OCI-LY7 (cell line): ENCODE data around the gene MDK. TPM values are rescaled to one million over a fixed set of nuclear protein-coding genes. Genes with fewer than 3 reads are reported as not detected.

ENCODE experiments used
- BruUV-seq: library from RNA; stranded (reverse); fragments of 400-500 nt; replicated peaks from 2 replicates; lab custom pipeline; 2021; lab: Mats Ljungman, UMichigan
- CTCF ChIA-PET: fragments of 300-600 bp; sonication (Branson Sonifier 250); formaldehyde crosslinking; loops from one replicate; lab custom pipeline; 2022; ENCODE audit warnings: antibody characterized with exemption; ENCODE audit not compliant: unreplicated experiment; lab: Charles Lee
- POLR2A ChIA-PET: fragments of 300-600 bp; sonication (Branson Sonifier 250); formaldehyde crosslinking; loops from one replicate; lab custom pipeline; 2022; ENCODE audit warnings: antibody characterized with exemption; lab: Charles Lee
- DNase-seq: peaks from one replicate; pipeline ENCODE4 v3.0.0-alpha.2; 2015; ENCODE audit warnings: low spot score
- H2AFZ ChIP-seq: fragments of 200-600 bp; sonication (generic), shearing (Covaris generic); 2 replicates; pipeline ENCODE4 v1.6.1; 2014; ENCODE audit warnings: mild to moderate bottlenecking, antibody characterized with exemption, low read length, moderate library complexity
- H3K27ac ChIP-seq: fragments of 200-600 bp; sonication (generic); 2 replicates; pipeline ENCODE4 v1.5.1; 2014; ENCODE audit warnings: mixed run types, low read depth, mild to moderate bottlenecking, moderate library complexity, low read length, inconsistent platforms; ENCODE audit not compliant: poor library complexity, severe bottlenecking
- H3K36me3 ChIP-seq: fragments of 200-600 bp; sonication (generic); 2 replicates; pipeline ENCODE4 v1.6.1; 2014; ENCODE audit warnings: mild to moderate bottlenecking, antibody characterized with exemption, low read length, moderate library complexity, mixed read lengths; ENCODE audit not compliant: insufficient read depth
- H3K4me1 ChIP-seq: fragments of 200-600 bp; sonication (generic); 2 replicates; pipeline ENCODE4 v1.5.1; 2014; ENCODE audit warnings: mild to moderate bottlenecking, low read length; ENCODE audit not compliant: insufficient read depth, poor library complexity, severe bottlenecking
- H3K4me2 ChIP-seq: fragments of 200-600 bp; sonication (generic); 2 replicates; pipeline ENCODE4 v1.6.1; 2014; ENCODE audit warnings: mild to moderate bottlenecking, low read length
- H3K4me3 ChIP-seq: fragments of 200-600 bp; sonication (generic); 2 replicates; pipeline ENCODE4 v1.5.1; 2014; ENCODE audit warnings: mild to moderate bottlenecking, low read depth, low read length; ENCODE audit not compliant: poor library complexity, severe bottlenecking
- H3K79me2 ChIP-seq: fragments of 200-600 bp; sonication (generic); 2 replicates; pipeline ENCODE4 v1.6.1; 2016; ENCODE audit warnings: low read depth, mild to moderate bottlenecking, low read length, moderate library complexity, mixed read lengths; ENCODE audit not compliant: insufficient read depth
- H3K9me2 ChIP-seq: fragments of 200-600 bp; sonication (generic); 2 replicates; pipeline ENCODE4 v1.6.1; 2016; ENCODE audit warnings: mild to moderate bottlenecking, low read length, mixed read lengths; ENCODE audit not compliant: insufficient read depth
- H3K9me3 ChIP-seq: fragments of 200-600 bp; sonication (generic); 2 replicates; pipeline ENCODE4 v1.6.1; 2014; ENCODE audit warnings: mild to moderate bottlenecking, mixed run types, low read length, mixed read lengths
- H4K20me1 ChIP-seq: fragments of 200-600 bp; sonication (generic); 2 replicates; pipeline ENCODE4 v1.6.1; 2014; ENCODE audit warnings: mild to moderate bottlenecking, antibody characterized with exemption, low read length, moderate library complexity, mixed read lengths; ENCODE audit not compliant: insufficient read depth
- EZH2phosphoT487 ChIP-seq: fragments of 200-600 bp; sonication (generic); IDR thresholded peaks from 2 replicates; pipeline ENCODE4 v1.6.1; 2018; ENCODE audit warnings: low read depth, borderline replicate concordance, mild to moderate bottlenecking, mixed run types, antibody characterized with exemption, low read length, moderate library complexity, mixed read lengths
- intact Hi-C: fragments of 100-400 bp; cut with micrococcal nuclease; formaldehyde crosslinking; loops from one replicate; pipeline ENCODE4 v1.10.0; 2022; ENCODE audit not compliant: unreplicated experiment
- total RNA-seq, 2 experiments: library from RNA; depleted of rRNA in 1 of 2; stranded (reverse); fragments of >200 nt in 1 of 2; shearing (Covaris generic) in 1 of 2; gene quantifications; 2 replicates each; pipeline ENCODE4 v1.2.3, GENCODE V29; 2014 to 2022
- TF ChIP-seq, protein P1 (sequence below): fragments of 200-600 bp; sonication (generic); conservative IDR thresholded peaks from 2 replicates; pipeline ENCODE4 v1.5.1; 2014; ENCODE audit warnings: mild to moderate bottlenecking, antibody characterized with exemption, low read length, moderate library complexity, mixed read lengths

MDK gene
- total RNA-seq, 2 experiments from 2014 or later: 5.1 to 6.2 TPM

DNA sequence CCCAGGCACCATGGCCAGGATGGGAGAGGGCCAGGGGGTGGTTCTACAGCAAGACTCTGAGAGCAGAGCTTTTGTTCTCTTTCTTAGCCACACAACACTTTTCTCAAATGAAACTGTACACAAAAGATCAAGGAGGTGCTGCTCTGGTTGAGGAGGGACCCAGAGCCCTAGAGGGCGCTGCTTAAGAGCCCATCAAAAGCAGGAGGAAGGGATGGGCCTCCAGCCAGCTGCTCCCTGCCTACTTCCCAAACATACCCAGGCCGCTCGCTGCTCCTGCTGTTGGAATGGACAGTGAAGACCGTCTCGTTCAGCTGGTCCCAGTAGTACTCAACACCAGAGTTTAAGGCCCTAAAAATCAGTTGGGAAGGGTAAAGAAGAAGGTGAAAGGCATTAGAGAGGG, 28.6 kb downstream of the MDK start:
- BruUV-seq: no TSS peak
- intact Hi-C loops: no loop called here
- CTCF ChIA-PET: no interaction called here
- TF ChIP-seq, protein P1, sequence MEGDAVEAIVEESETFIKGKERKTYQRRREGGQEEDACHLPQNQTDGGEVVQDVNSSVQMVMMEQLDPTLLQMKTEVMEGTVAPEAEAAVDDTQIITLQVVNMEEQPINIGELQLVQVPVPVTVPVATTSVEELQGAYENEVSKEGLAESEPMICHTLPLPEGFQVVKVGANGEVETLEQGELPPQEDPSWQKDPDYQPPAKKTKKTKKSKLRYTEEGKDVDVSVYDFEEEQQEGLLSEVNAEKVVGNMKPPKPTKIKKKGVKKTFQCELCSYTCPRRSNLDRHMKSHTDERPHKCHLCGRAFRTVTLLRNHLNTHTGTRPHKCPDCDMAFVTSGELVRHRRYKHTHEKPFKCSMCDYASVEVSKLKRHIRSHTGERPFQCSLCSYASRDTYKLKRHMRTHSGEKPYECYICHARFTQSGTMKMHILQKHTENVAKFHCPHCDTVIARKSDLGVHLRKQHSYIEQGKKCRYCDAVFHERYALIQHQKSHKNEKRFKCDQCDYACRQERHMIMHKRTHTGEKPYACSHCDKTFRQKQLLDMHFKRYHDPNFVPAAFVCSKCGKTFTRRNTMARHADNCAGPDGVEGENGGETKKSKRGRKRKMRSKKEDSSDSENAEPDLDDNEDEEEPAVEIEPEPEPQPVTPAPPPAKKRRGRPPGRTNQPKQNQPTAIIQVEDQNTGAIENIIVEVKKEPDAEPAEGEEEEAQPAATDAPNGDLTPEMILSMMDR: peak; percentile 59
- TF ChIP-seq EZH2phosphoT487: no peak
- H3K36me3 ChIP-seq: peaks cover 52% of the 10 kb centered on the region
- H3K4me1 ChIP-seq: no peaks in the 10 kb centered on the region
- no peak overlapping the region for H3K4me3 ChIP-seq
- H2AFZ ChIP-seq: no peak overlapping the region
- no peaks in the 10 kb centered on the region for H3K9me2 ChIP-seq
- no peak overlapping the region for H3K4me2 ChIP-seq
- no peaks in the 10 kb centered on the region for H3K9me3 ChIP-seq
- H4K20me1 ChIP-seq: no peaks in the 10 kb centered on the region
- no peaks in the 10 kb centered on the region for H3K79me2 ChIP-seq
- POLR2A ChIA-PET: no interaction called here
- no peak for DNase-seq
- H3K27ac ChIP-seq: no peak overlapping the region

DNA sequence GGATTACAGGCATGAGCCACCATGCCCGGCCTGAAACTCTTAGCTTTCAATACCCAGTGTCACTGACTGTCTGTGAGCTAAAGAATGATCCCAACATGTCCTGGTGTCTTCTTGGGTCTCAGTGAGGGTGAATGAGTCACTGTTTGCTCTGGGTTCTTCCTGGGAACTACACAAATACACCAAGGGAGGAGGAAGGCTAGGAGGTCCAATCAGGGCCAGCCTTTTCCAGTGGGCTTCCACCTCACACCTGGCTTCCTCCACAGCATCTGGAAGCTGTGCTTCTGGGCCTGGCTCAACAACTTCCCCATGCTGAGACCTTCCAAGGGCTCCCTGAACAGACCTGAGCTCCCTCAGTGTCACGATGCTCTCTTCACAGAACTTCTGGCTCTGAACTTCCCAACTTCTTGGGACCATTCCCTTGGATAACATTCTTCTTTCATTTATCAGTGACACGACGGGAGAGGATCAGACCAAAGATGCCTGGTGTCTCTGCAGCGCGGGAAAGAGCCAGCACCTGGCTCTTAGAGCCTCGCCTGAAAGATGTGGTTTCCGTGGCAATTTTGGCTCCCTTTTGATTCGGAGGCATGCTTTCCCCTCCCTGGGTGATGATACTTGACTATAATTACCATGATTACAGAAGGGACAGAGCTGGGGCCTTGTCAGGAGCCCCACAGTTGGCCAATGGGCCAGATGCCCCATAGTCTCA, 32.4 kb downstream of the MDK start:
- TF ChIP-seq, protein P1: no peak
- no peak for TF ChIP-seq EZH2phosphoT487
- Histone ChIP-seq H3K4me1 (no peaks in the 10 kb centered on the region), H3K36me3 (peaks cover 53% of the 10 kb centered on the region; the same call in 1 of the 2 replicates), H3K9me2 (no peaks in the 10 kb centered on the region), H3K9me3 (no peaks in the 10 kb centered on the region), H3K4me2 (no peak overlapping the region), H2AFZ (no peak overlapping the region), H3K4me3 (no peak overlapping the region), H4K20me1 (no peaks in the 10 kb centered on the region), H3K79me2 (no peaks in the 10 kb centered on the region), H3K27ac (no peak overlapping the region)
- intact Hi-C loops: no loop called here
- DNase-seq: no peak
- ChIA-PET CTCF (no interaction called here), POLR2A (interaction anchor here (0.6 kb wide), 1 partner anchor 181 kb away, joined by 3 read pairs; no protein-coding TSS in a partner anchor)
- no TSS peak for BruUV-seq

DNA sequence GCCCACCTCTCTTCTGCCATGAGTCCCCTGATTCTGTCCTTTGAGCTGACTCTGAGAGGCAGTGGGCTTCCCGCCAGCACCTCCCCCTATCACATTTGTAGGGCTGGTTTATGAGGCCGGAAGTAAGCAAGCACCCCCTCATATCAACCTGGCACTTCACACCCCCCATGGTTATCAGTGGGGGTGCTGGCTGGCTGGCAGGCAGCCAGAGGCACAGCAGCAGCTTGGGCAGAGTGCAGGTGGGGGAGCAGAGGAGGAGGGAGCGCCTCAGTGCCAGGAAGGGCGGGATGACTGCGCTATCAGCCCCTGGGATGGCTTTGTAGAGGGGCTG, 33.0 kb downstream of the MDK start:
- DNase-seq: no peak
- H3K9me2 ChIP-seq: no peaks in the 10 kb centered on the region
- no peak for TF ChIP-seq EZH2phosphoT487
- TF ChIP-seq, protein P1: no peak
- H3K4me3 ChIP-seq: no peak overlapping the region
- H3K79me2 ChIP-seq: no peaks in the 10 kb centered on the region
- no peaks in the 10 kb centered on the region for H4K20me1 ChIP-seq
- POLR2A ChIA-PET: no interaction called here
- BruUV-seq: no TSS peak
- H3K4me2 ChIP-seq: no peak overlapping the region
- intact Hi-C loops: no loop called here
- no peak overlapping the region for H3K27ac ChIP-seq
- no peaks in the 10 kb centered on the region for H3K4me1 ChIP-seq
- H3K9me3 ChIP-seq: no peaks in the 10 kb centered on the region
- no peak overlapping the region for H2AFZ ChIP-seq
- CTCF ChIA-PET: no interaction called here
- peaks cover 50% of the 10 kb centered on the region; the same call in 1 of the 2 replicates for H3K36me3 ChIP-seq
